Esophagus muscularis mucosa (tissue), 4 donors: ENCODE measurements around the gene DNMT3B.

ENCODE experiments used
- CTCF ChIP-seq, 3 experiments: fragments of 200-600 bp in 2 of 3; fragments of 450-650 bp in 1 of 3; sonication (generic) in 2 of 3; IDR thresholded peaks; one replicate each; pipeline ENCODE4 v1.5.1; 2017 to 2019; ENCODE audit warnings: antibody characterized with exemption in 3 of 3, mild to moderate bottlenecking in 2 of 3, moderate library complexity in 1 of 3
- EP300 ChIP-seq: sonication (generic); formaldehyde crosslinking; IDR thresholded peaks from one replicate; pipeline ENCODE4 v1.6.1; 2017; ENCODE audit warnings: antibody characterized with exemption
- POLR2A ChIP-seq: fragments of 450-650 bp; IDR thresholded peaks from one replicate; pipeline ENCODE4 v1.6.1; 2017; ENCODE audit warnings: antibody characterized with exemption, moderate library complexity, mild to moderate bottlenecking, low read depth
- POLR2AphosphoS5 ChIP-seq, 2 donors: sonication (generic); formaldehyde crosslinking; IDR thresholded peaks; one replicate each; pipeline ENCODE4 v1.6.1; 2017; ENCODE audit warnings: antibody characterized with exemption in 2 of 2

- no peak for TF ChIP-seq POLR2AphosphoS5 (IDR thresholded peaks at IDR 0.05)
- no peak for TF ChIP-seq CTCF (IDR thresholded peaks at IDR 0.05)
- no peak for TF ChIP-seq POLR2A
- no peak for TF ChIP-seq EP300
Measured at GRCh38 chr20:32841174-32841573, 79.0 kb downstream of the DNMT3B start.
